Nephron progenitor cell (in vitro differentiated cells): ENCODE results near the gene MAL.

Experiments
- DNase-seq: peaks from one replicate; pipeline ENCODE4 v3.0.0; 2021
- H3K27ac Mint-ChIP-seq: 2 replicates; pipeline ENCODE4 v1.8.0; 2021; ENCODE audit warnings: mild to moderate bottlenecking, moderate library complexity, mixed read lengths
- H3K27me3 Mint-ChIP-seq: 2 replicates; pipeline ENCODE4 v1.8.0; 2021; ENCODE audit warnings: mild to moderate bottlenecking, low read depth, mixed read lengths; ENCODE audit not compliant: poor library complexity
- H3K36me3 Mint-ChIP-seq: 2 replicates; pipeline ENCODE4 v1.8.0; 2021; ENCODE audit warnings: low read depth, mixed read lengths
- H3K4me1 Mint-ChIP-seq: 2 replicates; pipeline ENCODE4 v1.8.0; 2021; ENCODE audit warnings: mixed read lengths
- H3K4me3 Mint-ChIP-seq: 2 replicates; pipeline ENCODE4 v1.8.0; 2021; ENCODE audit warnings: mild to moderate bottlenecking, moderate library complexity, mixed read lengths
- H3K9me3 Mint-ChIP-seq: 2 replicates; pipeline ENCODE4 v1.8.0; 2021; ENCODE audit warnings: mild to moderate bottlenecking, moderate library complexity, mixed read lengths
- TF ChIP-seq, protein P1 (sequence below): fragments of 200-600 bp; sonication (generic); IDR thresholded peaks from 2 replicates; pipeline ENCODE4 v1.5.0; 2021; ENCODE audit warnings: antibody characterized with exemption

MAL gene

DNA sequence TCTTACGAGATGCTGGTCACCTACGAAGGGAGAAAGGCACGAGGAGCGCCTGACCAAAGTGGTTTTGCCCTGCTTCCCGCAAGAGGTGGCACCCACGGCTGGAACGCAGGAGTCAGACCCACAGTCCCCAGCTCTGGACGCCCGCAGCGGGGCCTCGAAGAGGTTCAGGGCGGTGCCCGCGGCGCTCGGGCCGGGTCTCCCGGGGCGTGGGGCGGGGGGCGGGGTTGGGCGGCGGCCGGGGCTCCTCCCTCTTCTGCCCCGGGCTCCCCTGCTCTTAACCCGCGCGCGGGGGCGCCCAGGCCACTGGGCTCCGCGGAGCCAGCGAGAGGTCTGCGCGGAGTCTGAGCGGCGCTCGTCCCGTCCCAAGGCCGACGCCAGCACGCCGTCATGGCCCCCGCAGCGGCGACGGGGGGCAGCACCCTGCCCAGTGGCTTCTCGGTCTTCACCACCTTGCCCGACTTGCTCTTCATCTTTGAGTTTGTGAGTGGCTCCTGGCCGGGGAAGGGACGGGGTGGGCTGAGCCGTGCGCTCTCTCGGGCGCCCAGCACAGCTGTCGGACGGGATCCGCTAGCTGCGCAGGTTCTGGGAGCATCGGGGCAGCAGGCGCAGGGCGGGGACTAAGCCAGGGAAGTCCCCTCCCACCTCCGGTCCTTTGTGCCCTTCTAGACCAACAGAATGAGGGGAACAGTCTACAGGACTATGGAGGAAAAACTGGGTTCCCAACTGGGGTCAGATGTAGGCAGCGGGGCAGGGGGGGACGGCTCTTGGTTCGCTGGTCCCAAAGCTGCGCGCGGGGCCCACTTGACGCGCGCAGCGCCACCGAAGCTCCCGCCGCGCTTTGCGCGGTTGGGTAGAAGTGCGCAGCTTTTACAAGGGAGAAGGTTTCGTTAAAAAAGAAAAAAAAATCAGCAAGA is at the start of gene MAL:
MAL (plus strand) TSS at position 303 of the 914 bp plus-strand sequence; CDS start at position 388, 85 bp downstream.
- TF ChIP-seq, protein P1, sequence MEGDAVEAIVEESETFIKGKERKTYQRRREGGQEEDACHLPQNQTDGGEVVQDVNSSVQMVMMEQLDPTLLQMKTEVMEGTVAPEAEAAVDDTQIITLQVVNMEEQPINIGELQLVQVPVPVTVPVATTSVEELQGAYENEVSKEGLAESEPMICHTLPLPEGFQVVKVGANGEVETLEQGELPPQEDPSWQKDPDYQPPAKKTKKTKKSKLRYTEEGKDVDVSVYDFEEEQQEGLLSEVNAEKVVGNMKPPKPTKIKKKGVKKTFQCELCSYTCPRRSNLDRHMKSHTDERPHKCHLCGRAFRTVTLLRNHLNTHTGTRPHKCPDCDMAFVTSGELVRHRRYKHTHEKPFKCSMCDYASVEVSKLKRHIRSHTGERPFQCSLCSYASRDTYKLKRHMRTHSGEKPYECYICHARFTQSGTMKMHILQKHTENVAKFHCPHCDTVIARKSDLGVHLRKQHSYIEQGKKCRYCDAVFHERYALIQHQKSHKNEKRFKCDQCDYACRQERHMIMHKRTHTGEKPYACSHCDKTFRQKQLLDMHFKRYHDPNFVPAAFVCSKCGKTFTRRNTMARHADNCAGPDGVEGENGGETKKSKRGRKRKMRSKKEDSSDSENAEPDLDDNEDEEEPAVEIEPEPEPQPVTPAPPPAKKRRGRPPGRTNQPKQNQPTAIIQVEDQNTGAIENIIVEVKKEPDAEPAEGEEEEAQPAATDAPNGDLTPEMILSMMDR = no peak
- Mint-ChIP-seq H3K4me1 (peaks cover 28% of the 10 kb centered on the region), H3K27ac (no peak within 1 kb of the TSS), H3K36me3 (no peaks in the 10 kb centered on the region), H3K27me3 (peaks cover 90% of the 10 kb centered on the region), H3K4me3 (peak within 1 kb of the TSS; percentile 79), H3K9me3 (peaks cover 3% of the 10 kb centered on the region)
- peak; percentile 52 for DNase-seq

DNA sequence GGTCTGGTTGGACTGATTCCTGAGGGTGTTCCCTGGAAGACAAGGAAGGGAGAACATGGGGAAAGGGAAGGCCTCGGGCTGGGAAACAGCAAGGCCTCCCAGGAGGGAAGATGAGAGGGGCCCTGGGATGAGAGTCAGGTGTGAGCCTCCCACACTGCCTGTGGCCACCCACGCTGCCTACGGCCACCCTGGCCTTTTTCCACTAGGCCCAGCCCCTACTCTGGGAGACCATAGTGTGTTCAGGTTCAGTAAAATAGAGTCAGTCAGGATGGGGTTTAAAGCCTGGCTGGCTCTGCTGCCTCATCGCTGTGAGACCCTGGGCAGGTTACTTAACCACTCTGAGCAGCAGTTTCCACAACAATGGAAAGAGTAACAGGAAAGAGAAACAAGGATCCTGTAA is 47.7 kb upstream of the MAL start:
- Mint-ChIP-seq H3K27me3 (peaks cover 5% of the 10 kb centered on the region), H3K4me3 (no peak overlapping the region), H3K4me1 (peaks cover 12% of the 10 kb centered on the region), H3K9me3 (peaks cover 31% of the 10 kb centered on the region), H3K36me3 (no peaks in the 10 kb centered on the region), H3K27ac (no peak overlapping the region)
- TF ChIP-seq, protein P1 = no peak
- DNase-seq = no peak

DNA sequence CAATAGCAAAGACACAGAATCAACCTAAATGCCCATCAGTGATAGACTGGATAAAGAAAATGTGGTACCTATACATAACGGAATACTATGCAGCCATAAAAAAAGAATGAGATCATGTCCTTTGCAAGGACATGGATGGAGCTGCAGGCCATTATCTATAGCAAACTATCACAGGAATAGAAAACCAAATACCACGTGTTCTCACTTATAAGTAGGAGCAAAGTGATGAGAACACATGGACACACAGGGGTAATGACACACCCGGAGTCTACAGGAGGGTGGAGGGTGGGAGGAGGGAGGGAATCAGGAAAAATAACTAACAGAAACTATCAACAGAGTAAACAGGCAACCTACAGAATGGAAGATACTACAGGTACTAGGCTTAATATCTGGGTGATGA is 46.6 kb upstream of the MAL start:
- DNase-seq = no peak
- Mint-ChIP-seq H3K36me3 (no peaks in the 10 kb centered on the region), H3K27ac (no peak overlapping the region), H3K27me3 (peaks cover 5% of the 10 kb centered on the region), H3K4me3 (no peak overlapping the region), H3K4me1 (peaks cover 12% of the 10 kb centered on the region), H3K9me3 (peaks cover 26% of the 10 kb centered on the region)
- TF ChIP-seq, protein P1 = no peak

DNA sequence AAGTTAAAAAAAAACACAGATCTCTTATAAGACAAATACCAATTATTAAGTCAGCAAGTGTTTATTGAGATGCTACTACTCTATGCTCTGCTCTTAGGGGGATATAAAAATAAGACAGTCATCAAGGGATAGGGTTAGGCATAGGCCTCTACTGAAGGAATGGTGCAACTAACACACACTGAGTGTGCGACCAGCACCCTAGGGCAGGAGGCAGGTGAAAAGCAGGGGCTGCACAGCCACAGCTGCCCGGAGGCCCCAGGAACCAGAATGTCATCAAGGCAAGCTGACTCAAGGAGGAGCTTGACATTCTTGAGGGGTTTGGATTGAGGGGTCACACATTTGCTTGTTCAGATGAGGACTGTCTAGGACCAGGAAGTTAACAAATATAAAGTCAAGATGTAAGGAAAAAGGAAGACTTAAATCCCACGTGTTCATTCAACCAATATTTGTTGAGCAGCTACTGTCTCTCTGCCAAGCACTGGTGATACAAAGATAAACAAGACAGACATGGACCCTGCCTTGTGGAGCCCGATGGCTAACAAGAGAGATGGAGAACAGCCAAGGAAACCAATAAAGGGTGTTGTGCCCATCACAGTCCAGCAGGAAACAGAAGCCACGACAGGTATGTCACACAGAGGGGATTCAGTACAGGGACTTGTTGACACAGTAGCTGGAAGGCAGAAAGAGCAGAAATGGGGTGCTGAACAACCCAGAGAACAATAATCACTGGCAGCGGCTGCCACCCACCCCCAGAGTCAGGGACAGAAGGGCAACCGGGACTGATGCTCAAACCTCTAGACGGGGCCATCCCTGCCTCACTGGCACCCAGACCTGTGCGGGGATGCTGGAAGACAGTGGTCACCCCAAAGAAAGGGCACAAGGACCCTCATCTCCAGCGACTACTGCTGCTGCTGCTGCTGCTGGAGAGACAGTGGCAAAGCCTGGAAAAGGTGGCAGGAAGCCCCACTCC is 45.8 kb upstream of the MAL start:
- H3K36me3 Mint-ChIP-seq = no peaks in the 10 kb centered on the region
- peaks cover 12% of the 10 kb centered on the region for H3K4me1 Mint-ChIP-seq
- no peak overlapping the region for H3K4me3 Mint-ChIP-seq
- peaks cover 5% of the 10 kb centered on the region for H3K27me3 Mint-ChIP-seq
- no peak for DNase-seq
- H3K9me3 Mint-ChIP-seq = peaks cover 29% of the 10 kb centered on the region
- TF ChIP-seq, protein P1 = no peak
- H3K27ac Mint-ChIP-seq = no peak overlapping the region

DNA sequence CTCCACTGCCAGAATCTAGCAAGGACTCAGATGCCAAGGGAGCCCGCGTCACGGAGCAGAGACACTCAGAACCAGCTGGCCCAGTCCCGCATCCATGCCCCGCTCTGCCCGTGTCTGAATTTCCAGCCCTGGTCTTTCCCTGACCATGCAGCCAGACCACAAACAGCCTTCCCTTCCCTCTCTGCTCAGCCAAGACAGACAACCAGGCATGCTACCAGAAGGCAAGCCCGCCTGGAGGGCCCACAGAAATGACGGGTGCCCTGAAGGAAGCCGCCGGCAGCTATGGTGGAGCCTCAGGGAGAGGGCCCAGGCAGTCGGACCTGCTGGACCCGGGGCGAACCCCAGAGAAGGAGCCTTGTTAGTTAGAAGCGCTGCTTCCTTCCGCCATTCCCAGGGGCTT is 45.1 kb upstream of the MAL start:
- DNase-seq = no peak
- Mint-ChIP-seq H3K4me3 (no peak overlapping the region), H3K27ac (no peak overlapping the region), H3K9me3 (peaks cover 28% of the 10 kb centered on the region), H3K4me1 (peaks cover 12% of the 10 kb centered on the region), H3K36me3 (no peaks in the 10 kb centered on the region), H3K27me3 (peaks cover 5% of the 10 kb centered on the region)
- TF ChIP-seq, protein P1 = no peak
